Measurements from ENCODE around the gene OR11L1.

Gene OR11L1

DNA sequence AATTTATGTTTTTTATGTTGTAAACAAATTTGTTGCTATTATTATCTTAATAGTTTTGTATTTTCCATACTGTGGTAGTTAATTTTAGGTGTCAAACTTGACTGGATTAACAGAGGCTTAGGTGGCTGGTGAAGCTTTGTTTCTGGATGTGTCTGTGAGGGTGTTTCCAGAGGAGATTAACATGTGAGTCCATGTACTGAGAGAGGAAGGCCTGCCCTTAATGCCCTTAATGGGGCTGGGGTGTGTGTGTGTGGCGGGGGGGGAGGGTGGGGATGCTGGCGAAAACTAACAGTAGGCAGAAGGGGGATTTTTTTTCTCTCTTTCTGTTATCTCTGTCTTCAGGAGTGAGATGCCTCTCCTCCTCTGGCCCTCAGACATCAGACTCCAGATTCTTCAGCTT, 19.6 kb downstream of the OR11L1 start:
- DNase-seq (ENCODE audit: low spot score): no peak

GRCh38 chr1:247812637-247813036, 29.1 kb downstream of the OR11L1 start:
- DNase-seq (ENCODE audit: low spot score): no peak

- DNase-seq (ENCODE audit: low spot score): no peak
Observed at GRCh38 chr1:247797518-247797917, 44.2 kb downstream of the OR11L1 start.
